Uterus (tissue), 2 donors: ENCODE data around the gene ANO7.

Source experiments
- POLR2A ChIP-seq, 2 donors: fragments of 450-650 bp; IDR thresholded peaks; one replicate each; pipeline ENCODE4 v1.6.1; 2016; ENCODE audit warnings: antibody characterized with exemption in 2 of 2, mild to moderate bottlenecking in 1 of 2, moderate library complexity in 1 of 2
- TF ChIP-seq, protein P1 (sequence below), 4 experiments: fragments of 200-600 bp in 2 of 4; fragments of 450-650 bp in 2 of 4; sonication (generic) in 2 of 4; IDR thresholded peaks; one replicate each; pipeline ENCODE4 v1.5.1; 2016 to 2019; ENCODE audit warnings: antibody characterized with exemption in 4 of 4, mild to moderate bottlenecking in 2 of 4, moderate library complexity in 1 of 4

DNA sequence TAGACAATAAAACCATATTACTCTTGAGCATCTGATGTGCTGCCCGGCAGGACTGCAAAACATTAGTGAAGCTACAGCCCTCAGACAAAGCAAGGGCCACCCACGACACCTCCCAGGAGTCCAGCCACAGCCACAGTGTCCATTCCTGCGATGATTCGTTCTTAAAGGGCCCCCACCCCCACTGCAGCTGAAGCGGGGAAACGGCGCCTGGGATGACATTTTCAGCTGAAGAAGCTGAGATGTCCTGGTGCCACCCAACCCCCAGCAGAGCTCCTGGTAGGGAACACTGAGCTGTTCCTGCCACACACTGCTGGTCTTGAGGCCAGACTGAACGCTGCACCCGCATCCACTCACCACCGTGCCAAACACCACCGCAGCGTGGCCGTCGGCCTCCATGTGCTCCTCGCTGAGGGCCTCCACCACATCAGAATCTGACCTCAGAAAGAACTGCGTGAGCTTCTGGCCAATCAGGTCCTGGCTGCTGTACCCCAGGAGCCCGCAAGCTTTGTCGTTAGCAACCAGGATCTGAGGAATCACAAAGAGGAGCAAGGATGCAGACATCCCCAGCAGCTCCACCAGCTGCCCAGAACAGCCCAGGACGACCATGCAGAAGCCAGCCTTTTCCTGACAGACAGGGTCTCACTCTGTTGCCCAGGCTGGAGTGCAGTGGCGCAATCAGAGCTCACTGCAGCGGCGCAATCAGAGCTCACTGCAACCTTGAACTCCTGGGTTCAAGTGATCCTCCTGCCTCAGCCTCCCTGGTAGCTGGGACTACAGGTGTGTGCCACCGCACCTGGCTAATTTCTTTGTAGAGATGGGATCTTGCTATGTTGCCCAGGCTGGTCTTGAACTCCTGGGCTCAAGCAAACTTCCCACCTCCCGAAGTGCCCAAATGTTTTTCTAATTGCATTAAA, 48.7 kb upstream of the ANO7 start:
- TF ChIP-seq, protein P1, sequence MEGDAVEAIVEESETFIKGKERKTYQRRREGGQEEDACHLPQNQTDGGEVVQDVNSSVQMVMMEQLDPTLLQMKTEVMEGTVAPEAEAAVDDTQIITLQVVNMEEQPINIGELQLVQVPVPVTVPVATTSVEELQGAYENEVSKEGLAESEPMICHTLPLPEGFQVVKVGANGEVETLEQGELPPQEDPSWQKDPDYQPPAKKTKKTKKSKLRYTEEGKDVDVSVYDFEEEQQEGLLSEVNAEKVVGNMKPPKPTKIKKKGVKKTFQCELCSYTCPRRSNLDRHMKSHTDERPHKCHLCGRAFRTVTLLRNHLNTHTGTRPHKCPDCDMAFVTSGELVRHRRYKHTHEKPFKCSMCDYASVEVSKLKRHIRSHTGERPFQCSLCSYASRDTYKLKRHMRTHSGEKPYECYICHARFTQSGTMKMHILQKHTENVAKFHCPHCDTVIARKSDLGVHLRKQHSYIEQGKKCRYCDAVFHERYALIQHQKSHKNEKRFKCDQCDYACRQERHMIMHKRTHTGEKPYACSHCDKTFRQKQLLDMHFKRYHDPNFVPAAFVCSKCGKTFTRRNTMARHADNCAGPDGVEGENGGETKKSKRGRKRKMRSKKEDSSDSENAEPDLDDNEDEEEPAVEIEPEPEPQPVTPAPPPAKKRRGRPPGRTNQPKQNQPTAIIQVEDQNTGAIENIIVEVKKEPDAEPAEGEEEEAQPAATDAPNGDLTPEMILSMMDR (IDR thresholded peaks at IDR 0.05): no peak
- TF ChIP-seq POLR2A (IDR thresholded peaks at IDR 0.05): no peak
